Activated T-cell treated with anti-CD3 and anti-CD28 coated beads, Interleukin-2, amount 50 U/mL, for 4 hours (primary cell): ENCODE results near the gene DCST2. TPM values are rescaled to one million over a fixed set of nuclear protein-coding genes. Genes with fewer than 3 reads are reported as not detected.
A peak's percentile ranks its signal among the peaks of the same experiment; 100 is the strongest.

ENCODE experiments used
- ATAC-seq, 2 donors: fragments of 200-7000 bp; cut with Tn5 transposase; one replicate each; pipeline ENCODE4 v1.10.0; 2021
- DNase-seq: peaks from one replicate; pipeline ENCODE4 v3.0.0-alpha.2; 2020
- H3K27me3 Mint-ChIP-seq: one replicate; pipeline ENCODE4 v1.8.0; 2021; ENCODE audit warnings: low read depth, mixed read lengths
- H3K36me3 Mint-ChIP-seq: one replicate; pipeline ENCODE4 v1.8.0; 2022; ENCODE audit warnings: mixed read lengths; ENCODE audit not compliant: insufficient read depth
- H3K4me1 Mint-ChIP-seq: one replicate; pipeline ENCODE4 v1.8.0; 2021; ENCODE audit warnings: low read depth, mixed read lengths
- H3K4me3 Mint-ChIP-seq: one replicate; pipeline ENCODE4 v1.8.0; 2021; ENCODE audit warnings: mild to moderate bottlenecking, moderate library complexity, mixed read lengths
- H3K9me3 Mint-ChIP-seq: one replicate; pipeline ENCODE4 v1.8.0; 2021; ENCODE audit warnings: mixed read lengths
- total RNA-seq, 3 donors: library from RNA; stranded (reverse); gene quantifications; one replicate each; pipeline ENCODE4 v1.2.1, GENCODE V29; 2021

Gene DCST2
- total RNA-seq, 3 donors from 2014 or later: 0.08 TPM; not detected in 2

- H3K36me3 Mint-ChIP-seq: peaks cover 1% of the 10 kb centered on the region
- ATAC-seq: peak; percentile 12 to 19
- peaks cover 73% of the 10 kb centered on the region for H3K4me1 Mint-ChIP-seq
- no peaks in the 10 kb centered on the region for H3K27me3 Mint-ChIP-seq
- H3K9me3 Mint-ChIP-seq: no peaks in the 10 kb centered on the region
- H3K4me3 Mint-ChIP-seq: peak overlapping the region; percentile 86
- peak; percentile 51 for DNase-seq
Observed at GRCh38 chr1:155008015-155008941, 25.3 kb downstream of the DCST2 start.

- no peaks in the 10 kb centered on the region for H3K27me3 Mint-ChIP-seq
- H3K4me1 Mint-ChIP-seq: peaks cover 64% of the 10 kb centered on the region
- H3K4me3 Mint-ChIP-seq: no peak overlapping the region
Observed at GRCh38 chr1:155007251-155007828, 26.2 kb downstream of the DCST2 start.

GRCh38 chr1:155006601-155007101 is 26.9 kb downstream of the DCST2 start:
- ATAC-seq: peak; percentile 44 to 45
- DNase-seq: no peak
- Mint-ChIP-seq H3K4me3 (peak overlapping the region; percentile 51), H3K36me3 (peaks cover 1% of the 10 kb centered on the region), H3K9me3 (no peaks in the 10 kb centered on the region), H3K4me1 (peaks cover 58% of the 10 kb centered on the region), H3K27me3 (no peaks in the 10 kb centered on the region)

More at GRCh38 chr1:155007251-155007828, 26.2 kb downstream of the DCST2 start:
- ATAC-seq (no peak), DNase-seq (no peak)
- peaks cover 1% of the 10 kb centered on the region for H3K36me3 Mint-ChIP-seq
- no peaks in the 10 kb centered on the region for H3K9me3 Mint-ChIP-seq

- Mint-ChIP-seq H3K27me3 (no peaks in the 10 kb centered on the region), H3K4me1 (peaks cover 49% of the 10 kb centered on the region), H3K36me3 (peaks cover 1% of the 10 kb centered on the region), H3K9me3 (no peaks in the 10 kb centered on the region), H3K4me3 (peak overlapping the region; percentile 26)
- no peak for DNase-seq
- ATAC-seq: no peak
Observed at GRCh38 chr1:155005076-155006011, 28.2 kb downstream of the DCST2 start.

GRCh38 chr1:155004352-155005075 is 29.1 kb downstream of the DCST2 start:
- no peak for DNase-seq
- peak overlapping the region; percentile 91 for H3K4me3 Mint-ChIP-seq
- H3K36me3 Mint-ChIP-seq: peaks cover 1% of the 10 kb centered on the region
- no peak for ATAC-seq
- H3K27me3 Mint-ChIP-seq: no peaks in the 10 kb centered on the region
- H3K9me3 Mint-ChIP-seq: no peaks in the 10 kb centered on the region
- peaks cover 47% of the 10 kb centered on the region for H3K4me1 Mint-ChIP-seq

- ATAC-seq: no peak
- H3K4me1 Mint-ChIP-seq: peaks cover 51% of the 10 kb centered on the region
- DNase-seq: no peak
Observed at GRCh38 chr1:155003766-155004351, 29.7 kb downstream of the DCST2 start.

GRCh38 chr1:155003227-155003765 is 30.3 kb downstream of the DCST2 start:
- H3K27me3 Mint-ChIP-seq: no peaks in the 10 kb centered on the region
- H3K4me3 Mint-ChIP-seq: peak overlapping the region; percentile 91
- no peaks in the 10 kb centered on the region for H3K9me3 Mint-ChIP-seq
- no peak for DNase-seq
- peaks cover 1% of the 10 kb centered on the region for H3K36me3 Mint-ChIP-seq
- H3K4me1 Mint-ChIP-seq: peaks cover 49% of the 10 kb centered on the region
- no peak for ATAC-seq

More at GRCh38 chr1:155003766-155004351, 29.7 kb downstream of the DCST2 start:
- H3K36me3 Mint-ChIP-seq: peaks cover 1% of the 10 kb centered on the region
- peak overlapping the region; percentile 91 for H3K4me3 Mint-ChIP-seq
- H3K27me3 Mint-ChIP-seq: no peaks in the 10 kb centered on the region
- H3K9me3 Mint-ChIP-seq: no peaks in the 10 kb centered on the region

GRCh38 chr1:155002464-155003226 is 30.9 kb downstream of the DCST2 start, which contains the start of gene ZBTB7B:
ZBTB7B (plus strand) TSS chr1:155002802; CDS start chr1:155014661, 11,859 bp downstream.
- H3K4me3 Mint-ChIP-seq: peak within 1 kb of the TSS; percentile 91
- peaks cover 1% of the 10 kb centered on the region for H3K36me3 Mint-ChIP-seq
- H3K4me1 Mint-ChIP-seq: peaks cover 52% of the 10 kb centered on the region
- H3K9me3 Mint-ChIP-seq: no peaks in the 10 kb centered on the region
- no peak for DNase-seq
- no peaks in the 10 kb centered on the region for H3K27me3 Mint-ChIP-seq
- ATAC-seq: no peak

GRCh38 chr1:155001675-155002463 is 31.7 kb downstream of the DCST2 start:
- H3K27me3 Mint-ChIP-seq: no peaks in the 10 kb centered on the region

GRCh38 chr1:155001425-155001674 is 32.2 kb downstream of the DCST2 start:
- Mint-ChIP-seq H3K9me3 (no peaks in the 10 kb centered on the region), H3K4me1 (peaks cover 50% of the 10 kb centered on the region)

More at GRCh38 chr1:155001675-155002463, 31.7 kb downstream of the DCST2 start:
- DNase-seq (peak; percentile 95), ATAC-seq (peak; percentile 76 to 79)
- Mint-ChIP-seq H3K4me1 (peaks cover 55% of the 10 kb centered on the region), H3K36me3 (peaks cover 1% of the 10 kb centered on the region), H3K4me3 (peak overlapping the region; percentile 88), H3K9me3 (no peaks in the 10 kb centered on the region)

GRCh38 chr1:155000726-155001424 is 32.7 kb downstream of the DCST2 start:
- Mint-ChIP-seq H3K4me3 (peak overlapping the region; percentile 88), H3K27me3 (no peaks in the 10 kb centered on the region), H3K9me3 (no peaks in the 10 kb centered on the region), H3K36me3 (no peaks in the 10 kb centered on the region), H3K4me1 (peaks cover 46% of the 10 kb centered on the region)
- DNase-seq (peak; percentile 64), ATAC-seq (peak; percentile 54 to 56)

More at GRCh38 chr1:155001425-155001674, 32.2 kb downstream of the DCST2 start:
- H3K36me3 Mint-ChIP-seq: no peaks in the 10 kb centered on the region
- no peaks in the 10 kb centered on the region for H3K27me3 Mint-ChIP-seq
- no peak for ATAC-seq
- peak overlapping the region; percentile 88 for H3K4me3 Mint-ChIP-seq
- DNase-seq: no peak
